Mucosa of gallbladder (tissue), 1 donor: ENCODE results near the gene NTRK2. TPM values are rescaled to one million over a fixed set of nuclear protein-coding genes. Genes with fewer than 3 reads are reported as not detected.

Experiments used
- DNase-seq: peaks from one replicate; pipeline ENCODE4 v3.0.0-alpha.2; 2020; ENCODE audit warnings: low spot score
- total RNA-seq: library from RNA; stranded (reverse); gene quantifications from one replicate; pipeline ENCODE4 v1.2.1, GENCODE V29; 2021
- donor health status: DM: no; HTN: no; CAD: no.

NTRK2 gene
- total RNA-seq, 1 donor from 2014 or later: 33.2 TPM

GRCh38 chr9:84736081-84736480, 66.6 kb downstream of the NTRK2 start:
- DNase-seq: no peak

GRCh38 chr9:84736536-84736935, 67.0 kb downstream of the NTRK2 start:
- DNase-seq: no peak

- DNase-seq: no peak
These were observed 68.8 kb downstream of the NTRK2 start for GRCh38 chr9:84738353-84738752.

GRCh38 chr9:84742261-84742660, 72.7 kb downstream of the NTRK2 start:
- no peak for DNase-seq

DNA sequence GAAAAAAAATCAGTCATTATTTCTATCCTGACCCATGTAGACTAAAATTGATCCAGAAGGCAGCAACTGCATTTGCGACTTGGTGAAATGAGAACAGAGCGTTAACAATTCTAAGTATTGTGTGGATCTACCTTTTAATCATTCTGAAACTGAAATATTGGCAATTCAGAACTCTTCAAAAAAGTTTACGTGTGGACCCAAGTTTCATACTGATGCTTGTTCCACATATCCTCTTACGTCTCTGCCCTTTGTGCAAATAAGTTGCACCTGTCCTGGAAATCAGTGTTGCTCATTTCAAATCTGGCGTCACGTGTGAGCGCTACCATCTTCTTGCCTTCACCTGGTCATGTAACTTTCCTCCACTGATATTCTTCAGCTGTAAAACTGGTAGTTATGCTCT, 74.7 kb downstream of the NTRK2 start:
- DNase-seq: no peak

GRCh38 chr9:84744726-84745125, 75.2 kb downstream of the NTRK2 start:
- no peak for DNase-seq

- no peak for DNase-seq
These were observed 78.6 kb downstream of the NTRK2 start for GRCh38 chr9:84748112-84748511.

DNA sequence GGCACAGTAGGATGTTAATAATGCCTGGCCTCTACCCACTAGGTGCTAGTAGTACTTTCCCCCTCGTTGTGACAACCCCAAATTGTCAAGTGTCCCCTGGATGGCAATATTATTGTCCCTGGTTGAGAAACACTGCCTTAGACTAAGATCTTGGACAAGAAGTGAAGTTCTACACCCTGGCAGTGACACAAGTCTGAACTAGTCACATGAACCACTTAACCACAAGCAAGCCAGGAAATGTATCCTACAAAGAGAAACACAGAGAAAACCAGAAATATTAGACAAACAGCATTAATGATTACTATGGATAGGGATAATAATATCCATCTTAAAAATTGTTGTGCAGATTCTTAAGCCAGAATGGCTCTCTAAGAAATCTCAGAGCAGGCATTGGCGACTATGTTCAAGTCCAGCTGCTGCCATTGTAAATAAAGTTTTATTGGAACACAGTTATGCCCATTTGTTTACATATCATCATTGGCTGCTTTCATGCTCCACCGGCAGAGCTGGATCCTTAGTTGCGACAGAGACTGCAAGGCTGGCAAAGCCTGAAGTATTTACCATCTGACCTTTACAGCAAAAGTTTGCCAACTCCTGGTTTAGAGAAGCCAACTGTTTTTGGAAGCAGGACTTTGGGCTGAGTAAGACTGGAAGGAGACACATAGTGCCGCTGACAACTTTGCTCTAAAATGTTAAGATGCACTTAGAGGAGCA, 80.8 kb downstream of the NTRK2 start:
- DNase-seq: no peak

DNA sequence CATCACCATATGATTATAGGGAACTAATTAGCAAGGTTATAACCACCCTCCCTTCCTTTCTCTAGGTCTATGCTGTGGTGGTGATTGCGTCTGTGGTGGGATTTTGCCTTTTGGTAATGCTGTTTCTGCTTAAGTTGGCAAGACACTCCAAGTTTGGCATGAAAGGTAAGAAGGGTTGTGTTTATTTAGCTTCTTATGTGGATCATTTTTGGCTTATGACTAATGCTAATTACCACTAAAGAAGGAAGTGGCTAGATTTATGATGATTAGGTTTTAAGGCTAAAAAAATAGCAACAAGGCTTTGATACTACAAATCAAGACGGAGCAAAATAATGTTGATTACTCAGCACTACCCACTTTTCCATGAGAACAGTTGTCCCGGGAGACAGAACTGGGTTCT, 82.4 kb downstream of the NTRK2 start:
- no peak for DNase-seq

DNA sequence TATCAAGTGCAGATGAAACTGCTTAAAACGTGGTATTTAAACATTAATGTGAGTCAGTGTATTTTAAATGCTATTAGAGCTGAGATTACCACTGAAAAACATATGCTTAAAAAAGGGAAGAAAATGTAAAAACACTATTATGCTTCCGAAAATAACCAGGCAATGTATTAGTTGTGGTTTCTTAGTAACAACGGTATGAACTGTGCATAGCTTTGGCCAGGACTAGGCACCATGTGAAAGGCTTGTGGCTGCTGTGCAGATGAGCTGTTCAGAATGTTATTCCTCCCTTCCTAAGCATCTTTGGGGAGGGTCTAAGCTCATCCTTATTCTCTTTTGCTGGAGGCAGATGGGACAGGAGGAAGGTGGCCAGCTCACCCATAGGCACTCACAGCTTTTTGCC, 84.9 kb downstream of the NTRK2 start:
- DNase-seq: no peak

GRCh38 chr9:84754881-84755280, 85.4 kb downstream of the NTRK2 start:
- DNase-seq: no peak

GRCh38 chr9:84755380-84755779, 85.9 kb downstream of the NTRK2 start:
- no peak for DNase-seq

DNA sequence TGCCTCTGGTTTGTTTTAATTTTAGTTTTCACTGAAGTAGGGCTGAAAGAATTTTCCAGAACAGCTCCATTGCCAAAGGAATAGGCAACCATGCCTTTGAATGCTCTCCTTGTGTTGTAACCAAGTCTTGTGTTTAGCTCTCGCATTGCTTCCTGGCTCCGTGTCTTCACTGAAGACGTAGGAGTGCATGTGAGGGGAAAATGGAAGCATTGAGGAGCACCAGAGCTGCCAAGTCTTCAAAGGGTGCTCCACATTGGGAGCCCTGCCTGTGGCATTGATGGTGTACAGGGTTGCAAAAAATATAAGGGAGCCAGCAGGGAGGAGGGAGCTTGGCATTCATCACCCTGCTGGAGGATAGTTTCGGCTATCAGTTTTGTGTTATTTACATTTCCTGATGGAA, 86.6 kb downstream of the NTRK2 start:
- DNase-seq: peak; percentile 14

DNA sequence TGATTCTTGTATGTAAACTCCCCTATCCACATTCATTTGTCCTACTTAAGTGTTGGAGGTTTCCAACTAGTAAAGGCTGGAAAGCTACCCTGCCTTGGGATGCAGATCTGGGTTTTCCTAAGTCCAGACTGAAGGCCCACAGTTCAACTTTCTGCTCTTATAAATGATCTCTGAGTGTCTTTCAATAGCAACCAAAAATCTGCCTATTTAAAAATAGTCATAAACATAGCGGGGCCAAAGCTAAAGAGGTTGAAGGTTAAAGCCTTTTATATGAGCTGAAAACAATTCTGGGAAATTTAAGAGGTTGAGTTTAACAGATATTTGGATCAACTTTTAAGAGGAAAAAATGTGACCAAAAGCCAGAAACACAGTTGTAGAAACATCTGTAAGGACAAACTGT, 87.2 kb downstream of the NTRK2 start:
- no peak for DNase-seq

- DNase-seq: no peak
These were observed 89.3 kb downstream of the NTRK2 start for GRCh38 chr9:84758817-84759216.

- DNase-seq: no peak
These were observed 89.8 kb downstream of the NTRK2 start for GRCh38 chr9:84759300-84759750.

- no peak for DNase-seq
These were observed 90.3 kb downstream of the NTRK2 start for GRCh38 chr9:84759804-84760203.

GRCh38 chr9:84761137-84761808, 91.7 kb downstream of the NTRK2 start:
- no peak for DNase-seq

DNA sequence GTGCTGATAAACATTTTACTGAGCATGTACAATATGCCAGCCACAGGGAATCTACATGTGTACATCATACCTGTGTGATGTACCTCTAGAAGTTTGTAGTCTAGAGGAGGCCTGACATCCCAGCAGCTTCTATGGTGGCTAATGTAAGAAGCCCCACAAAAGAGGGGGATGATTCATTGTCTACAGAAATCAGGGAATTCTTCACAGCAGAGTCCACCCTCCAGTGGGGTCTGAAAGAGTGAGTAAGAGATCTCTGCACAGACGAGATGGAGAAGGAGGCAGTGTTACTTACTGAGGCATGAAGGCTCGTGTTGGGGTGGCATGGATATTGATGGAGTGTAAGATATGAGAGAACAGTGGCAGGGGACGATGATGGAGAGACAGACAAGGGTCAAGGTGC, 103.0 kb downstream of the NTRK2 start:
- DNase-seq: no peak

DNA sequence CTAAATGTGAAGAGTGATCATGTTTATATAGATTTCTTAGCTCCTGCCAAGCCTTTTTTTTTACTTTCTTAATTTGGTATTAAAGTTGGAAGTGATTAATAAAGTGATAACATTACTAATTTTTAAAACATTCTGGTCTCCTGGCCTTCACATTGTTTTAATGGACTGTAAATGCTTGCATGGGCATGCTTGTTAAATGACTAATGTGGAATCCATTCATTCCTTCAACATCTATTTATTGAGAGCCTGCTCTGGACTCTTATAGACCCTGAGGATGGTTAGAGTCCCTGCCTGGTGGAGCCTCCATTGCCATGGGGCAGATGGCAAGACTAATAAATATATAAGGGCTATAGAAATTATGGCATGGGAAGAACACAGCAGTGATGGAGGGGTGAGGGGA, 103.5 kb downstream of the NTRK2 start:
- DNase-seq: no peak

GRCh38 chr9:84775056-84775643, 105.6 kb downstream of the NTRK2 start:
- DNase-seq: no peak

- DNase-seq: no peak
These were observed 109.0 kb downstream of the NTRK2 start for GRCh38 chr9:84778570-84778969.

GRCh38 chr9:84779883-84780282, 110.4 kb downstream of the NTRK2 start:
- DNase-seq: no peak
